Measurements from ENCODE around the gene TNNI2. TPM values are rescaled to one million over a fixed set of nuclear protein-coding genes. Genes with fewer than 3 reads are reported as not detected.
A peak's percentile ranks its signal among the peaks of the same experiment; 100 is the strongest.

Gene TNNI2
- total RNA-seq, 2 experiments from 2014 or later, result 2.5 to 14.3 TPM

DNA sequence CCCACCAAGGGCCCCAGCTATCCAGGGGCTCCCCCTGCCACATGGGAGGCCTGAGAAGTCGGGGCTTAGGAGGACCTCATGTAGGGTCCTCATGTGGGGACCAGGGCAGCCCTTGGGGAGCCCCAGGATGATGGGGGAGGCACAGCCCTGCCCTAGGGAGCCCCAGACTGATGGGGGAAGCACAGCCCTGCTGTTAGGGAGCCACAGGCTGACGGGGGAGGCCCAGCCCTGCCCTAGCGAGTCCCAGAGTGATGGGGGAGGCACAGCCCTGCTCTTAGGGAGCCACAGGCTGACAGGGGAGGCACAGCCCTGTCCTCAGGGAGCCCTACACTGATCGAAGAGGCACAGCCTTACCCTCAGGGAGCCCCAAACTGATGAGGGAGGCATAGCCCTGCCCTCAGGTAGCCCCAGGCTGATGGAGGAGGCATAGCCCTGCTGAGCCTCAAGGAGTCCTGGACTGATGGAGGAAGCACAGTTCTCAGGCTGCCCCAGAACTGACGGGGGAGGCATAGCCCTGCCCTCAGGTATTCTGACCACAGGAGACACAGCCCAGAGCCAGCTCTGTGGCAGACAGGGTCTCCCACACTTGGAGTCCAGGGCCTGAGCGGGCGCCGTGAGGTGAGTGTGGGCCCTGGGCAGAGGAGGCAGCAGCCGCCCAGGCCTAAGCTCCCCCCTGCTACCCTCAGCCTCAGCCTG, 42.1 kb downstream of the TNNI2 start:
- H2AFZ ChIP-seq (ENCODE audit: low read length), result no peak overlapping the region
- no peaks in the 10 kb centered on the region for H3K79me2 ChIP-seq (ENCODE audit: insufficient read depth, low read depth, low read length)
- H3K27ac ChIP-seq (ENCODE audit: low read depth, low read length, poor library complexity, severe bottlenecking), result no peak overlapping the region
- H3K9me2 ChIP-seq (ENCODE audit: insufficient read depth, low read length), result no peaks in the 10 kb centered on the region
- BruUV-seq (replicated peaks), result no TSS peak
- POLR2A ChIA-PET, result no interaction called here
- no peak for DNase-seq (ENCODE audit: low spot score)
- H3K4me3 ChIP-seq (ENCODE audit: low read depth, low read length, poor library complexity, severe bottlenecking), result no peak overlapping the region
- no peaks in the 10 kb centered on the region for H4K20me1 ChIP-seq (ENCODE audit: insufficient read depth, low read length)
- H3K36me3 ChIP-seq (ENCODE audit: insufficient read depth, low read length), result peaks cover 31% of the 10 kb centered on the region
- H3K4me1 ChIP-seq (ENCODE audit: insufficient read depth, low read length, poor library complexity, severe bottlenecking), result peaks cover 21% of the 10 kb centered on the region
- CTCF ChIA-PET (ENCODE audit: unreplicated experiment), result no interaction called here
- intact Hi-C loops (cut with micrococcal nuclease; ENCODE audit: unreplicated experiment), result loop anchor here (5.0 kb wide), 1 partner anchor 36 kb away; the partner anchor contains the start of gene TNNT3
- no peak overlapping the region for H3K4me2 ChIP-seq (ENCODE audit: low read length)
- no peaks in the 10 kb centered on the region for H3K9me3 ChIP-seq (ENCODE audit: low read length)
- no peak for TF ChIP-seq EZH2phosphoT487 (IDR thresholded peaks at IDR 0.05; ENCODE audit: borderline replicate concordance, low read depth, low read length)
- TF ChIP-seq, protein P1, sequence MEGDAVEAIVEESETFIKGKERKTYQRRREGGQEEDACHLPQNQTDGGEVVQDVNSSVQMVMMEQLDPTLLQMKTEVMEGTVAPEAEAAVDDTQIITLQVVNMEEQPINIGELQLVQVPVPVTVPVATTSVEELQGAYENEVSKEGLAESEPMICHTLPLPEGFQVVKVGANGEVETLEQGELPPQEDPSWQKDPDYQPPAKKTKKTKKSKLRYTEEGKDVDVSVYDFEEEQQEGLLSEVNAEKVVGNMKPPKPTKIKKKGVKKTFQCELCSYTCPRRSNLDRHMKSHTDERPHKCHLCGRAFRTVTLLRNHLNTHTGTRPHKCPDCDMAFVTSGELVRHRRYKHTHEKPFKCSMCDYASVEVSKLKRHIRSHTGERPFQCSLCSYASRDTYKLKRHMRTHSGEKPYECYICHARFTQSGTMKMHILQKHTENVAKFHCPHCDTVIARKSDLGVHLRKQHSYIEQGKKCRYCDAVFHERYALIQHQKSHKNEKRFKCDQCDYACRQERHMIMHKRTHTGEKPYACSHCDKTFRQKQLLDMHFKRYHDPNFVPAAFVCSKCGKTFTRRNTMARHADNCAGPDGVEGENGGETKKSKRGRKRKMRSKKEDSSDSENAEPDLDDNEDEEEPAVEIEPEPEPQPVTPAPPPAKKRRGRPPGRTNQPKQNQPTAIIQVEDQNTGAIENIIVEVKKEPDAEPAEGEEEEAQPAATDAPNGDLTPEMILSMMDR (conservative IDR thresholded peaks at IDR 0.05; ENCODE audit: low read length), result no peak

DNA sequence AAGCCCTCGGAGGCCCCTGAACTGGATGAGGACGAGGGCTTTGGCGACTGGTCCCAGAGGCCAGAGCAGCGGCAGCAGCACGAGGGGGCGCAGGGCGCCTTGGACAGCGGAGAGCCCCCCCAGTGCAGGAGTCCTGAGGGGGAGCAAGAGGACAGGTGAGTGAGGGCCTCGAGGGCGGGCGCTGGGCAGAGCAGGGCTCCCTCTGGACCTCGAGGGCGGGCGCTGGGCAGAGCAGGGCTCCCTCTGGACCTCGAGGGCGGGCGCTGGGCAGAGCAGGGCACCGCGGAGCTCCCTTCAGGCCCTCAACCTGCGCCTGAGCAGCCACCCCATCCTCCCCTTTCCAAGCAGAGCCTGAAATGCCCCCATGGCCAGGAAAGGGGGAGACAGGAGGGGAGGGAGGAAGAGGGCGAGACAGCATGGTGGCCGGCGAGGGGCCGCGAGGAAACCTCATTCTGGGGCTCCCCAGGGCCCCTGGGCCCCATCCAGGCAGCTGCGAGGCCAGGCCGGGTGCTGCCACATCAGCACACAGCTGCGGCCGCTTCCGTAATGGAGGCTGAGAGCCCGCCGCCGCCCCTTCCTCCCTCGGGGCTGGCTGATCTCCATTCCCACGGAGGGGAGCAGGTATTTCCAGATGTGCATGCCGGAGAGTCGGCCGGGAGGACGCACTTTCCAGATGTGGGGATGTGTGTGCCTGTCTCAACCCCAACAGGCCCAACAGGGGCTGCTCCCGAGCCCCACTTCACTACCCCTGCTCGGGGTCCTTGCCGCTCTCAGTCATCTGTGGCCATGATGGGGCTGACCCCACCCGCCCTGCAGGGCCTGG, 42.9 kb downstream of the TNNI2 start:
- Histone ChIP-seq H2AFZ (ENCODE audit: low read length) (no peak overlapping the region), H3K79me2 (ENCODE audit: insufficient read depth, low read depth, low read length) (no peaks in the 10 kb centered on the region), H3K9me3 (ENCODE audit: low read length) (no peaks in the 10 kb centered on the region), H3K4me1 (ENCODE audit: insufficient read depth, low read length, poor library complexity, severe bottlenecking) (peaks cover 21% of the 10 kb centered on the region), H3K36me3 (ENCODE audit: insufficient read depth, low read length) (peaks cover 37% of the 10 kb centered on the region), H3K27ac (ENCODE audit: low read depth, low read length, poor library complexity, severe bottlenecking) (peak overlapping the region; percentile 48), H3K9me2 (ENCODE audit: insufficient read depth, low read length) (no peaks in the 10 kb centered on the region), H4K20me1 (ENCODE audit: insufficient read depth, low read length) (no peaks in the 10 kb centered on the region), H3K4me2 (ENCODE audit: low read length) (peak overlapping the region; percentile 42), H3K4me3 (ENCODE audit: low read depth, low read length, poor library complexity, severe bottlenecking) (no peak overlapping the region)
- TF ChIP-seq, protein P1 (conservative IDR thresholded peaks at IDR 0.05; ENCODE audit: low read length), result no peak
- no peak for TF ChIP-seq EZH2phosphoT487 (IDR thresholded peaks at IDR 0.05; ENCODE audit: borderline replicate concordance, low read depth, low read length)
- no TSS peak for BruUV-seq (replicated peaks)
- DNase-seq (ENCODE audit: low spot score), result peak; percentile 73
- intact Hi-C loops (cut with micrococcal nuclease; ENCODE audit: unreplicated experiment), result loop anchor here (1.0 to 5.0 kb wide), 3 partner anchors 27 to 44 kb away; partner anchors contain the start of gene TNNT3
- POLR2A ChIA-PET, result no interaction called here
- CTCF ChIA-PET (ENCODE audit: unreplicated experiment), result interaction anchor here (0.5 to 1.9 kb wide), 5 partner anchors 17 to 75 kb away, joined by 3 to 5 read pairs (median 3); no protein-coding TSS in a partner anchor

Measured in OCI-LY7 (cell line).